Vagina (tissue), 2 donors: ENCODE data around the gene SETX. TPM values are rescaled to one million over a fixed set of nuclear protein-coding genes. Genes with fewer than 3 reads are reported as not detected.

ENCODE experiments used
- DNase-seq, 2 donors: peaks; one replicate each; pipeline ENCODE4 v3.0.0-alpha.2; 2017; ENCODE audit errors: extremely low spot score in 2 of 2
- H3K27ac ChIP-seq: fragments of 200-600 bp; sonication (generic); one replicate; pipeline ENCODE4 v1.5.1; 2019
- H3K27me3 ChIP-seq: fragments of 200-600 bp; sonication (generic); one replicate; pipeline ENCODE4 v1.5.1; 2019
- H3K36me3 ChIP-seq, 2 donors: fragments of 200-600 bp; sonication (generic); one replicate each; pipeline ENCODE4 v1.5.1; 2017 to 2019
- H3K4me1 ChIP-seq: fragments of 200-600 bp; sonication (generic); one replicate; pipeline ENCODE4 v1.5.1; 2019
- H3K4me3 ChIP-seq, 2 donors: fragments of 200-600 bp; sonication (generic); 1 replicate in 1 of 2; 2 replicates in 1 of 2; pipeline ENCODE4 v1.5.1; 2016 to 2019
- H3K9me3 ChIP-seq: fragments of 200-600 bp; sonication (generic); one replicate; pipeline ENCODE4 v1.5.1; 2019
- POLR2A ChIP-seq, 2 donors: fragments of 450-650 bp; IDR thresholded peaks; one replicate each; pipeline ENCODE4 v1.6.1; 2017; ENCODE audit warnings: antibody characterized with exemption in 2 of 2, mild to moderate bottlenecking in 2 of 2, moderate library complexity in 2 of 2
- POLR2AphosphoS5 ChIP-seq, 2 donors: sonication (generic); formaldehyde crosslinking; IDR thresholded peaks; one replicate each; pipeline ENCODE4 v1.9.0; 2017; ENCODE audit warnings: antibody characterized with exemption in 2 of 2, mild to moderate bottlenecking in 2 of 2, low read depth in 1 of 2; ENCODE audit not compliant: insufficient read depth in 1 of 2
- intact Hi-C: fragments of 100-400 bp; cut with DNase I; formaldehyde crosslinking; loops from one replicate; pipeline ENCODE4 v1.15.1; 2023
- total RNA-seq: library from RNA; depleted of rRNA; stranded (reverse); fragments of >200 nt; gene quantifications from one replicate; pipeline ENCODE4 v1.2.3, GENCODE V29; 2016
- TF ChIP-seq, protein P1 (sequence below), 3 experiments: fragments of 450-650 bp in 2 of 3; fragments of 200-600 bp in 1 of 3; sonication (generic) in 1 of 3; IDR thresholded peaks; one replicate each; pipeline ENCODE4 v1.5.1; 2017 to 2019; ENCODE audit warnings: antibody characterized with exemption in 3 of 3, mild to moderate bottlenecking in 2 of 3, moderate library complexity in 2 of 3

Gene SETX
- total RNA-seq, 1 donor from 2014 or later = 44.2 TPM

DNA sequence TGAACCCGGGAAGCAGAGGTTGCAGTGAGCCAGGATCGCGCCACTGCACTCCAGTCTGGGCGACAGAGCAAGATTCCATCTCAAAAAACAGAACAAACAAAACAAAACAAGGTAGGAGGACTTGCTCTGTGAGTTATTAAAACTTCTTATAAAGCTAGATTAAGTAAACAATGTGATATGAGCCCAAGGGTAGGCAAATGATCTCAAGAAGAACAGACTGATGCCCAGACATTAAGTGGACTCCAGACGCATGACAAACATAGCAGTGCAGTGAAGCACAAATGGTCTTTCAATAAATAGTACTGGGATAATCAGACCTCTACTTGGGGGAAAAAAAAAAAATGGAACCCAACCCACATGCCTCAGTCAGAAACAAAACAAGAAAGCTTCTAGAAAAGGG is 45.7 kb downstream of the SETX start:
- intact Hi-C loops = no loop called here
- Histone ChIP-seq H3K9me3 (no peaks in the 10 kb centered on the region), H3K27me3 (no peaks in the 10 kb centered on the region), H3K36me3 (peaks cover 0 to 36% of the 10 kb centered on the region in 2 donors), H3K27ac (no peak overlapping the region), H3K4me3 (no peak overlapping the region), H3K4me1 (no peaks in the 10 kb centered on the region)
- no peak for DNase-seq
- TF ChIP-seq POLR2A (IDR thresholded peaks at IDR 0.05) = no peak
- TF ChIP-seq, protein P1, sequence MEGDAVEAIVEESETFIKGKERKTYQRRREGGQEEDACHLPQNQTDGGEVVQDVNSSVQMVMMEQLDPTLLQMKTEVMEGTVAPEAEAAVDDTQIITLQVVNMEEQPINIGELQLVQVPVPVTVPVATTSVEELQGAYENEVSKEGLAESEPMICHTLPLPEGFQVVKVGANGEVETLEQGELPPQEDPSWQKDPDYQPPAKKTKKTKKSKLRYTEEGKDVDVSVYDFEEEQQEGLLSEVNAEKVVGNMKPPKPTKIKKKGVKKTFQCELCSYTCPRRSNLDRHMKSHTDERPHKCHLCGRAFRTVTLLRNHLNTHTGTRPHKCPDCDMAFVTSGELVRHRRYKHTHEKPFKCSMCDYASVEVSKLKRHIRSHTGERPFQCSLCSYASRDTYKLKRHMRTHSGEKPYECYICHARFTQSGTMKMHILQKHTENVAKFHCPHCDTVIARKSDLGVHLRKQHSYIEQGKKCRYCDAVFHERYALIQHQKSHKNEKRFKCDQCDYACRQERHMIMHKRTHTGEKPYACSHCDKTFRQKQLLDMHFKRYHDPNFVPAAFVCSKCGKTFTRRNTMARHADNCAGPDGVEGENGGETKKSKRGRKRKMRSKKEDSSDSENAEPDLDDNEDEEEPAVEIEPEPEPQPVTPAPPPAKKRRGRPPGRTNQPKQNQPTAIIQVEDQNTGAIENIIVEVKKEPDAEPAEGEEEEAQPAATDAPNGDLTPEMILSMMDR (IDR thresholded peaks at IDR 0.05) = no peak
- no peak for TF ChIP-seq POLR2AphosphoS5 (IDR thresholded peaks at IDR 0.05; ENCODE audit: insufficient read depth in 1 of 2, low read depth in 1 of 2)

DNA sequence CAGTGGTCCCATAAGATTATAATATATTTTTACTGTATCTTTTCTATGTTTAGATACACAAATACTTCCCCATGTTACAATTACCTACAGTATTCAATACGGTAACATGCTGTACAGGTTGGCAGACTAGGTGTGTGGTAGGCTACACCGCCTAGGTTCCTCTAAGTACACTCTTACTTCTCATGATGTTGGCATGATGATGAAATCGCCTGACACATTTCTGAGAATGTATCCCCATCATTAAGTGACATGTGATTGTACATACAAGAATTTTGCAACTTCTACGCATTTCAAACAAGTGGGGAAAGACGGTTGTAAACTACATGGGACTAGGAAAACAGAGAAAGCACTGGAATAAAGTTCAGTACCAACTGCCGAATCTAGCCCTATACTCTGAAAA is 53.3 kb downstream of the SETX start:
- no peaks in the 10 kb centered on the region for H3K4me1 ChIP-seq
- no peak for DNase-seq
- no peak overlapping the region for H3K4me3 ChIP-seq
- no peaks in the 10 kb centered on the region for H3K27me3 ChIP-seq
- intact Hi-C loops = no loop called here
- no peak for TF ChIP-seq POLR2AphosphoS5 (IDR thresholded peaks at IDR 0.05; ENCODE audit: insufficient read depth in 1 of 2, low read depth in 1 of 2)
- TF ChIP-seq POLR2A (IDR thresholded peaks at IDR 0.05) = no peak
- TF ChIP-seq, protein P1 (IDR thresholded peaks at IDR 0.05) = no peak
- no peaks in the 10 kb centered on the region for H3K9me3 ChIP-seq
- H3K36me3 ChIP-seq = peaks cover 7 to 45% of the 10 kb centered on the region in 2 donors
- H3K27ac ChIP-seq = no peak overlapping the region

- no peak for DNase-seq
- Histone ChIP-seq H3K4me1 (no peaks in the 10 kb centered on the region), H3K36me3 (peaks cover 7 to 58% of the 10 kb centered on the region in 2 donors), H3K4me3 (no peak overlapping the region), H3K27ac (no peak overlapping the region), H3K9me3 (no peaks in the 10 kb centered on the region), H3K27me3 (no peaks in the 10 kb centered on the region)
- no peak for TF ChIP-seq POLR2A (IDR thresholded peaks at IDR 0.05)
- TF ChIP-seq, protein P1 (IDR thresholded peaks at IDR 0.05) = no peak
- intact Hi-C loops = no loop called here
These were observed 55.6 kb downstream of the SETX start for GRCh38 chr9:132299221-132299620.

- Histone ChIP-seq H3K4me3 (no peak overlapping the region), H3K27ac (no peak overlapping the region), H3K9me3 (no peaks in the 10 kb centered on the region), H3K4me1 (no peaks in the 10 kb centered on the region), H3K27me3 (no peaks in the 10 kb centered on the region), H3K36me3 (peaks cover 0 to 62% of the 10 kb centered on the region in 2 donors)
- TF ChIP-seq, protein P1 (IDR thresholded peaks at IDR 0.05) = no peak
- TF ChIP-seq POLR2AphosphoS5 (IDR thresholded peaks at IDR 0.05; ENCODE audit: insufficient read depth in 1 of 2, low read depth in 1 of 2) = no peak
- no peak for TF ChIP-seq POLR2A (IDR thresholded peaks at IDR 0.05)
- intact Hi-C loops = no loop called here
- DNase-seq = no peak
These were observed 59.6 kb downstream of the SETX start for GRCh38 chr9:132295181-132295580.

DNA sequence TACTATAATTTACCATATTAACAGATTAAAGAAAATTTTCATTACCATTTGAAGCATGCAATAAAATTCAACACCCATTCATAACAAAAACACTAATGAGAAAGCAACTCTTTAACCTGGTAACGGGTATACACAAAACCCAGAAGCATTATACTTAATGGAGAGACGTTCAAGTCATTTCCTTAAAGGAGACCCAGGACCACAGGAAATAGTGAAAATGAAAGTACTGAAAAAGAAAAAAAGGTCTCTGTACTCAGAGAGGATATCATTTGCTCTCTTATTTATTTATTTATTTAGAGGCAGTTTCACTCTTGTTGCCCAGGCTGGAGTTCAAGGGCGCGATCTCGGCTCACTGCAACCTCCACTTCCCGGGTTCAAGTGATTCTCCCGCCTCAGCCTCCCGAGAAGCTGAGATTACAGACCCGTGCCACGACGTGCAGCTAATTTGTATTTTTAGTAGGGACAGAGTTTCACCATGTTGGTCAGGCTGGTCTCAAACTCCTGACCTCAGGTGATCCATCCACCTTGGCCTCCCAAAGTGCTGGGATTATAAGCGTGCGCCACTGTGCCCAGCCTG is 61.6 kb downstream of the SETX start:
- Histone ChIP-seq H3K4me3 (no peak overlapping the region), H3K4me1 (no peaks in the 10 kb centered on the region), H3K27ac (no peak overlapping the region), H3K36me3 (peaks cover 0 to 48% of the 10 kb centered on the region in 2 donors), H3K27me3 (no peaks in the 10 kb centered on the region), H3K9me3 (no peaks in the 10 kb centered on the region)
- intact Hi-C loops = no loop called here
- DNase-seq = no peak
- no peak for TF ChIP-seq POLR2AphosphoS5 (IDR thresholded peaks at IDR 0.05; ENCODE audit: insufficient read depth in 1 of 2, low read depth in 1 of 2)
- TF ChIP-seq, protein P1 (IDR thresholded peaks at IDR 0.05) = no peak
